ENCODE measurements around the gene HS2ST1.

DNA sequence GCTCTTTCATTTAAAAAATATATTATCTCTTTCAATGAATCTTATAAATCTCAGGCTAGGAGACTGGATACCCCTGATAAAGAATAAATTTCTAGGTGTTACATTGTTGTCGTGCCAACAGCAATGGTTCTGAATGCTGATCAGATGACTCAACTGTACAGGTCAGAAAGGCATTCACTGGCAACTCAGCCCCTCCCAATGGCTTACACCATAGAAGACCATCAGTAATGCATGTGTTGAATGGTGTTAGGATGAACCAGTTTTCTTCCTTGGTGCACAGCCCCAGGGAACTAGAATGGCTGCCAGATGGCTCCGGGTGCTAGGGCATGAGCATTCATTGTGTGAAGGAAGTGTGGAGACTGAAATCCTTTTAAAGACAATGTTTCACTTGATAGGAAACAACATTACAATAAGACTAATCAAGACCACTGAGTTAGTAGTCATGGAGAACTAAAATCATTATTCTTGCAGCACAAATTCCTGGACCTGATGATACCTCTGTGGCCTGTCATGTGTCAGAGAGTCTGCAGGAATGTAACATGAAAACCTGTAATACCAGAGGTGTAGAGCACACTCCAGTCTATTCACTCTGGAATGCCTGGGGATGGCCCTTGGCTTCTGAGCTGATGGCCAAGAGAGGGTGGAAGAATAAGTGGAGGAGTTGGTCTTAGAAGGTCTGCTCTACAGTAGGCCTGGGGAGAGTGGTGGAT lies 226.6 kb downstream of the HS2ST1 start:
- no peak for TF ChIP-seq EP300 (IDR thresholded peaks at IDR 0.05)
- TF ChIP-seq, protein P1, sequence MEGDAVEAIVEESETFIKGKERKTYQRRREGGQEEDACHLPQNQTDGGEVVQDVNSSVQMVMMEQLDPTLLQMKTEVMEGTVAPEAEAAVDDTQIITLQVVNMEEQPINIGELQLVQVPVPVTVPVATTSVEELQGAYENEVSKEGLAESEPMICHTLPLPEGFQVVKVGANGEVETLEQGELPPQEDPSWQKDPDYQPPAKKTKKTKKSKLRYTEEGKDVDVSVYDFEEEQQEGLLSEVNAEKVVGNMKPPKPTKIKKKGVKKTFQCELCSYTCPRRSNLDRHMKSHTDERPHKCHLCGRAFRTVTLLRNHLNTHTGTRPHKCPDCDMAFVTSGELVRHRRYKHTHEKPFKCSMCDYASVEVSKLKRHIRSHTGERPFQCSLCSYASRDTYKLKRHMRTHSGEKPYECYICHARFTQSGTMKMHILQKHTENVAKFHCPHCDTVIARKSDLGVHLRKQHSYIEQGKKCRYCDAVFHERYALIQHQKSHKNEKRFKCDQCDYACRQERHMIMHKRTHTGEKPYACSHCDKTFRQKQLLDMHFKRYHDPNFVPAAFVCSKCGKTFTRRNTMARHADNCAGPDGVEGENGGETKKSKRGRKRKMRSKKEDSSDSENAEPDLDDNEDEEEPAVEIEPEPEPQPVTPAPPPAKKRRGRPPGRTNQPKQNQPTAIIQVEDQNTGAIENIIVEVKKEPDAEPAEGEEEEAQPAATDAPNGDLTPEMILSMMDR (IDR thresholded peaks at IDR 0.05) = no peak
- TF ChIP-seq POLR2A (IDR thresholded peaks at IDR 0.05) = no peak

Data from ovary (tissue), 3 donors.